Dedifferentiated amniotic fluid mesenchymal stem cell (primary cell): ENCODE data around the gene RBP5.

Source experiments
- DNase-seq: peaks from one replicate; pipeline ENCODE4 v3.0.0-alpha.2; 2016; ENCODE audit errors: extremely low spot score

Gene RBP5

GRCh38 chr12:7101047-7101693 lies 27.5 kb downstream of the RBP5 start:
- no peak for DNase-seq

DNA sequence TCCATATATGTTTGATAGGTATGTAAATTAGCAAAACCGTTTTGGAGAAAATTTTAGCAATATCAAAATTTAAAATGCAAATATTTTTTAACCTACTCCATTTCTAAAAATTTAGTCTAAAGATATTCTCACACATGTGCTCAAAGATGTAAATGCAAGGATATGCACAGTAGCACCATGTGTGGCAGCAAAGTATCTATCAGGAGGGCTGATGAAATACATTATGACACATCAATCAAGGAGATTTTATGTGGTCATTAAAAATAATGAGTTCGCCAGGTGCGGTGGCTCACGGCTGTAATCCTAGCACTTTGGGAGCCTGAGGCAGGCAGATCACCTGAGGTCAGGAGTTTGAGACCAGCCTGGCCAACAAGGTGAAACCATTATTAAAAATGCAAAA lies 28.4 kb downstream of the RBP5 start:
- DNase-seq = no peak

DNA sequence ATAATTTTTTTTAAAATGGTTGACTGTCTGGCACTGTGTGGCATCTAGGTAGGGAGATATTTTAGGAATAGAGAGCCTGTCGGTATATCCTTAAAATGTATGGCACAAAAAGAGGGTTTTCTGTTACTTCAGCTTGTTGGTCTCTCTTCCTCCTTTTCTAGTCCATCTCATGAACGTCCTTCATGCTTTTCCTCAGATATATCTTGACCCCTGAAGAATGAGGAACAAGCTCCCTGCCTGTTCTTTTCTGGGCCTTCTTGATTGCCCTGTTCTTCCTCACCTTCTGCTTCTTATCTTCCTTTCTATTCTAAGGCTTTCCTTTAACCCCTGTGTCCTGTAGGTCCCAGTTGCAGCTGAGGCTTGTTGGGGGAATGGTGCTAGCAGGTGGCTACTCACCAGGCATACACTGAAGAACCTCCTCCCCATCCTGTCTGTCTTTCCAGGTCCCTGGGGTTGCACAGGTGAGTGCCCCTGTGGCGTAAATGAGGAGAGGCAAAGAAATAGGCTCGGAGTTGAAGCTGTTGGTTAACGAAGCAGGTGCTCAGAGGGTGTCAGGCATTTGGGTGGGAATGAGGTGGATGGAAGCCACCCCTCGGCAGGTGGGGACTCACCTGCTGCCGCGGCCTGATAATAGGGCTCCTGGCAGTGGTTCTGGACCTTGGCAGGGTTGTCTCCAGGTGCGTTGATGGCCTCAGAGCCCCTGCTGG lies 29.2 kb downstream of the RBP5 start:
- DNase-seq = no peak

DNA sequence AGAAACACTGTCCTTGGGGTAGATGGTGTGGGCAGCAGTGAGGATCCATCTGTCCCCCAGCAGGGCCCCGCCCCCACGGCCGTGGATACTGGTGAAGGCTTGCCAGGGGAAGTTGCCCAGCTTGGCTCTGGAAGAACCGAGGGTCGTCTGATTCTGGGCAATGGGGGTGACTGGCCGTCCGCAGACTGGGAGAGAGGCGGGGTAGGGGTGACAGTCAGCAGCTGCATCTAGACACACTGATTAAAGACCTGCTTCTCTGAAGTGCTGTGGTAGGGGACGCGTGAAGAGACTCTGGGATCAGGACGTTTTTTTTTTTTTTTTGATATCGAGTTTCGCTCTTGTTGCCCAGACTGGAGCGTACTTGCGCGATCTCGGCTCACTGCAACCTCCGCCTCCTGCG lies 31.7 kb downstream of the RBP5 start:
- DNase-seq = no peak

DNA sequence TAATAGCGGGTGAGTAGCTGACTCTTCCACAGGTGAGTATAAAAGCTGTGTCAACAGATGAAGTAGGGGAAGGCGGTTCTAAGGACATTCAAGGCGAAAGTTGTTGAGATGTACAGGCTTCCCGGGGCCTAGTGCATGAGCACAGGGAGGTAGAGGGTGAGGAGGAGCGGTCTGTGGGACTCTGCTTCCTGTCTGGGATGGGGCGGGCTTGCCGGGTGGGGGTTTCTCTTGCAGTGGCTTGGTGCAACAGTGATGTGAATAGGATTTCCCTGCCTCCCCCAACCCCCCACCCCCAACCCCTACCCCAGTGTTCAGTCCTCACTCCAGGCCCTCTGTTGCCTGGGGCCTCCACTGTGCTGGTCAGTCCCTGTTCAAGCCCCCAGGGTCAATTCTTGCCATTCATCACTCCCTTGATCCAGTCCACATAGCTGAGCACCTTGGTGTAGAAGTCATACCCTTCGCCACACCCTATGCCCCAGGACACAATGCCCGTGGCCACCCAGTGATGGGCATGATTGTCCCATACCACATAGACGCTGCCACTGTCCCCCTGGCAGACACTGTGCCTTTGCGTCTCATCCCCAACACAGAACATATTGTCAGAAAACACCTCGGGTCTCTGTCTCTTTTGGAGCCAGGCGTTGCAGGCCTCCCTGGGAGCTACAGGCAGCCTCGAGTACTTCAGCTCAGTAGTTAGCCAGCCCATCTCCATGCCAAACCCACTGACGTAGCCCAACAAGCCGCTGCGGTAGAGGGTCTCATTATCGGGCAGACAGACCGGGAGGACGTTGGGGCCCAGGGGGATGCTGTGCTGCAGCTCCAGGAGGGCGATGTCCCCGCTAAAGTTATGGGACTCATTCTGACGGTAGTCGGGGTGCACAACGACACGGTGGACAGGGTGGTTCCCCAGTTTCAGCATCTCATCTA lies 32.4 kb downstream of the RBP5 start:
- DNase-seq = no peak

DNA sequence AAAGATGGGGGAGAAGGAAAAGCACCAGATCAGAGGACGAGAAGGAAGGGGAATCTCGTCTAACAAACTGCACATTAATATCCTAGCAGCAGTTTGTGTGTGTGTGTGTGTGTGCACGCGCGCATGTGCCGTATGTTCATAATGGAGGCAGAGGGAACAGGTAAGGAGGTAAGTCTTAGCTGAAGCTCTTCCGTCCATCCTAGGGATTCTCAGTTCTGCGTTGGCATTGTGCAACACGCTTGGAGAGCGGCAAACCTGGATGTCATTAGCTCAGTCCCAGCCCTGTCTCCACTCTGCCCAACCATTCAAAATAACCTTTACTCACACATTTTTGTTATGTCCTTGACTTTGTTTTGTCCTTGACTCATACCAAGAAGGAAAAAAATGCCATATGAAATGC lies 34.8 kb downstream of the RBP5 start:
- DNase-seq = peak; percentile 39

- no peak for DNase-seq
These were observed 35.2 kb downstream of the RBP5 start for GRCh38 chr12:7093486-7093885.

GRCh38 chr12:7092986-7093460 lies 35.7 kb downstream of the RBP5 start:
- no peak for DNase-seq

DNA sequence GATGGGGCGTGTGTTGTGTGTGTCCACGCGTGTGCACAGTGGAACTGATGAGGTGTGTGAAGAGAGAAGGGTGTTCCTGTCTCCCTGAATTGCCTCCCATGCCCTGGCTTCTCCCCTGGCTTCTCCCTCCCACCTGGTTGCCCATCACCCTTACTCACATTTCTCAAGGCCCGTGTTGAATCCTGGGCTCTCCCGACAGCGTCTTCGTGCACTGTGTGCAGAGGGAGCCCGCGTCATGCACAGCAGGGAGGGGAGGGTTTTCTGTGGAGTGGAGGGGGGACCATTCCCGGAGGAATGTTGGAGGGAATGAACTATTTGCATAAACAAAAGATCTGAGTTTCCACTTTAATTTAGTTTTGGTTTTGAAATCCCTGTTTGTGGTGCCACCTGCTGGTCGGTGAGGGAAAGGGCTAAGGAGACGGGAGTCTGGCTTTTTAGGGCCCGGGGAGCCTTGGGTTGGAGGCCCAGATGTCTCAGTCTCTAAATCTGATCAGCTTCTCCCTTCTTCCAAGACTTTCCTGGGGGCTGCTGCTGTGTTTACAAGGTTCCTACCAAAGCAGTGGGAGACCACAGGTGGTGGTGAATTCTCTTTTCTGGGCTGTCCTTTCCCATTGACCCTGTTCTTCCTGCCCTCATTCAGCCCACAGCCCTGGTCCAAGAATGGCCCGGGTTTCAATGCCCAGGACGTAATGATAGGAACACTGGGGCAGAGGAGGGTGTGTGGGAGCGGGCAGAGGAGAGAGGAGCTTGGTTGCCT lies 36.3 kb downstream of the RBP5 start, which contains the start of gene C1R:
TSS of gene C1R (minus strand) at position 217 of the 757 bp plus-strand sequence. CDS start at position 160, 57 bp downstream.
- DNase-seq = peak; percentile 87

DNA sequence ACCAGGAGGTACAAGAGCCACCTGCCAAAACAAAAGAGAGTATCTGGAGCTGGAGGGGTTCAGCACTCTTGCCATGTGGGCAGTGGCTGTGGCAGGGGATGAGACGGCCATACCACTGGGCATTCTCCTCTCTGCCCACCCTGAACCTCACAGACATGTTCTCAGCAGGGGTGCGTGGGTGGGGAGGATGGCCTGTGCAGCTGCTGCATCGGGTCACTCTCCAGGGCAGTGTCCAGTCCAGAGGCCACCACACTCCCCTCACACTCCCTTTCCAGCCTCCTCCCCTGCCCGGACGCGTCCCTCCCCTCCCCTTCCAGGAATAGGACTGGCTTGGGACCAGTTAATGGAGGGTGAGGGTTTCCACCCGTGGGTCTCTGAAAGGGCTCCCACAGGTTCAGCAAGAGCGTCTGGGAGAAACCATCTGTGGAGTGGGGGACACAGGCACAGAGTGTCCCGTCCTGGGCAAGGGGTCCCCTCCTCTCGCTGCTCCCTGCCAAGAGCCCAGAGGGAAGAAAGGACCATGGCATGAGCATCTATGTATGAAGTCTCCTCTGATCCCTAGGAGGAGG lies 36.9 kb downstream of the RBP5 start:
- no peak for DNase-seq

DNA sequence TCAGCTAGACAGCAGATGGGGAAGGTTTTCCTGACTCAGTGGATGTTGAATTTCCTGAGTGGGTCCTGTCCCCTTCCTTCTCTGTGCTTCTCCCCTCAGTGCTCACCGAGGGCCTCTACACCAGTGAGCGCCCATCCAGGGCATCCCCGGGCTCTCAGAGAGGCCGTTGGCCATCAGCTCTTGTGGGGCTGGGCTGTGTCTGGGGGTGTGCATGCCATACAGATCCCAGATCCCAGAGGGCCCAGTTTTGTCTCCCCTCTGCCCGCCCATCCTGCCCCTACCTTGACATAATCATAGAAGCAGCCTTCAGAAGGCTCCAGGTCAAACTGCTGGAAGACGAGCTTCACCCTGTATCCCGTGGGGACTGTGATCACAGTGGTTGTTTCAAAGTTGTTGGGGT lies 37.5 kb downstream of the RBP5 start:
- DNase-seq = no peak

DNA sequence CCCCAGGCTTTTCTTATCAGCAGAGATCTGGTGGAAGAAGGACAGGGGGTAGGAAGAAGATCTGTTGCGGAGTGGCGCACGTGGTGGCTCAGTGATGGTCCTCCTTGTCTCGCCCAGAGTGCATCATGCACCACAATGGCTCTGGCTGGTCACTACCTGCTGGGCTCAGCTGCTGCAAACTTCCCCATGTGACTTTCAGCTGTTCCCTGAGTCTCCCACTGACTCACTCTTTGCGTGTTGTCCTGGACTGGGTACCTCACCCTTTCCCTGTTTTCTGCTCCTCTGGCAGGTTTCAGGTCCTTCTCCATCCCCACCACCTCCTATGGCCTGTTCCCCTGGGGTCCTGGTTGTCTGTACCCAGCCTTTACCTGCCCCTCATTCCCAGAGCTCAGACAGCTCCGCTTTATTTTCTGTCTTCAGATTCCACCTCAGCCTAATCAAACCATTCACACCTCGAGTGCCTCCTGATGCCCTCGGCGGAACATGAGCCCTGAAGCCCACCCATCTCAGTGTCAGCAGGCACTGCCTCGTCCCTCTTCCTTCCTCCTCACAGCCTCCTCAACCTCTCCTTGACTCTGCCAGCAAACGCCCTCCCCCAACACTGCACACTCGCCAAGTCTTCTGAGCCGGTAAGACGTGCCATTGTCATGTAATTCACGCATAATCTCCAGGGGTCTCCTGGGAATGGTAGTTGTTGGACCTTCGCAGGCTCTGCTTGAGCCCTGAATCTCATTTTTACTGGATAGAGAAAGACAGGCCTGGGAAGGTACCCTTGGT lies 38.3 kb downstream of the RBP5 start:
- no peak for DNase-seq

GRCh38 chr12:7089196-7089871 lies 39.4 kb downstream of the RBP5 start:
- no peak for DNase-seq

GRCh38 chr12:7083125-7083524 lies 45.6 kb downstream of the RBP5 start:
- no peak for DNase-seq

- no peak for DNase-seq
These were observed 47.7 kb downstream of the RBP5 start for GRCh38 chr12:7081037-7081436.

GRCh38 chr12:7079826-7080125 lies 48.9 kb downstream of the RBP5 start:
- peak; percentile 29 for DNase-seq

DNA sequence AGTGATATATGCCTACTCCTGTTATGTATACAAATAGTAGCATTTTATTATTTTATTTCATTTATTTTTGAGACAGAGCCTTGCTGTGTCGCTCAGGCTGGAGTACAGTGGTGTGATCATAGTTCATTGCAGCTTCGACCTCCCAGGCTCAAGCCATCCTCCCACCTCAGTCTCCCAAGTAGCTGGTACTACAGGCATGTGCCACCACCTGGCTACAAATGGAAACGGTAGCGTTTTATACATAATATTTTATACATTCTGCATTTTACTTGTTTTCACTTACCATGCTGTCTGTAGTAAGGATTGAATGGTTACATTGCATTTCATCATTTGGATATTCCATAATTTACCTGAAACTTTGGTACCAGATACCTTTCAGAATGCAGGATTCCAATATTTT lies 50.5 kb downstream of the RBP5 start:
- no peak for DNase-seq

GRCh38 chr12:7076493-7076892 lies 52.2 kb downstream of the RBP5 start:
- DNase-seq = no peak

DNA sequence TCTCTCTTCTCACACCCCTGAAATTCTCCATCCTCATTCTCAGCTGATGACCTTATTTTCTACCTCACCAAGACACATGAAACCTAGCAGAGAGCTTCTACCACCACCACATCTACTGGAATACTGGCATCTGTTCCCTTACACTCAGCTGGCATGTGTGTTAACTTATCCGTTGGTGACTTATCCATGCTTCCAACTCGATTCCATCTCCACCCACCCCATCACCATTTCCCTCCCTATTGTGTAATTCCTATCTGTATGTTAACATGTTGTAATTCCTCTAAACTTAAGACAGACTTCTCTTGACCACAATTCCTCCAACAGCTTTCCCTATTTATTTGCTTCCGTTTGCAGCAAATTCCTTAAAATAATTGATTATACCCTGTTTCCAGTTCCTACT lies 52.8 kb downstream of the RBP5 start:
- peak; percentile 40 for DNase-seq

GRCh38 chr12:7075518-7075917 lies 53.2 kb downstream of the RBP5 start:
- no peak for DNase-seq
